ENCODE data around the gene UBE2M.

GRCh38 chr19:58535857-58536256, 22.6 kb downstream of the UBE2M start:
- no peak for TF ChIP-seq EZH2phosphoT487 (IDR thresholded peaks at IDR 0.05; ENCODE audit: insufficient read depth, low read depth)
- no peak for TF ChIP-seq EZH2 (IDR thresholded peaks at IDR 0.05; ENCODE audit: insufficient read depth, poor library complexity, severe bottlenecking)

Measured in GM23248 (cell line).